Mesothelial cell of epicardium (in vitro differentiated cells): ENCODE data around the gene KIAA0319L. TPM values are rescaled to one million over a fixed set of nuclear protein-coding genes. Genes with fewer than 3 reads are reported as not detected.

Experiments used
- DNase-seq, 2 experiments: peaks; one replicate each; pipeline ENCODE4 v3.0.0; 2021; ENCODE audit warnings: low spot score in 2 of 2; ENCODE audit not compliant: unreplicated experiment in 2 of 2
- H3K27ac Mint-ChIP-seq: 2 replicates; pipeline ENCODE4 v1.8.0; 2021; ENCODE audit warnings: mixed read lengths
- H3K27me3 Mint-ChIP-seq: 2 replicates; pipeline ENCODE4 v1.8.0; 2021; ENCODE audit warnings: low read depth, mixed read lengths
- H3K36me3 Mint-ChIP-seq: 2 replicates; pipeline ENCODE4 v1.8.0; 2021; ENCODE audit warnings: mixed read lengths
- H3K4me1 Mint-ChIP-seq: 2 replicates; pipeline ENCODE4 v1.8.0; 2021; ENCODE audit warnings: mixed read lengths
- H3K4me3 Mint-ChIP-seq: 2 replicates; pipeline ENCODE4 v1.8.0; 2021; ENCODE audit warnings: mild to moderate bottlenecking, moderate library complexity, mixed read lengths
- H3K9me3 Mint-ChIP-seq: 2 replicates; pipeline ENCODE4 v1.8.0; 2021; ENCODE audit warnings: mixed read lengths
- total RNA-seq: library from RNA; stranded (reverse); gene quantifications from 3 replicates; pipeline ENCODE4 v1.2.1, GENCODE V29; 2021
- TF ChIP-seq, protein P1 (sequence below): fragments of 200-600 bp; sonication (generic); IDR thresholded peaks from one replicate; pipeline ENCODE4 v1.5.0; 2021; ENCODE audit warnings: antibody characterized with exemption; ENCODE audit not compliant: unreplicated experiment

Gene KIAA0319L
- total RNA-seq, 1 donor from 2014 or later: 72.5 TPM

GRCh38 chr1:35544976-35545375 is 12.2 kb downstream of the KIAA0319L start:
- Mint-ChIP-seq H3K36me3 (peaks cover 34% of the 10 kb centered on the region), H3K4me1 (peaks cover 24% of the 10 kb centered on the region), H3K4me3 (no peak overlapping the region), H3K27ac (no peak overlapping the region), H3K27me3 (no peaks in the 10 kb centered on the region), H3K9me3 (peaks cover 2% of the 10 kb centered on the region)
- DNase-seq: no peak
- TF ChIP-seq, protein P1, sequence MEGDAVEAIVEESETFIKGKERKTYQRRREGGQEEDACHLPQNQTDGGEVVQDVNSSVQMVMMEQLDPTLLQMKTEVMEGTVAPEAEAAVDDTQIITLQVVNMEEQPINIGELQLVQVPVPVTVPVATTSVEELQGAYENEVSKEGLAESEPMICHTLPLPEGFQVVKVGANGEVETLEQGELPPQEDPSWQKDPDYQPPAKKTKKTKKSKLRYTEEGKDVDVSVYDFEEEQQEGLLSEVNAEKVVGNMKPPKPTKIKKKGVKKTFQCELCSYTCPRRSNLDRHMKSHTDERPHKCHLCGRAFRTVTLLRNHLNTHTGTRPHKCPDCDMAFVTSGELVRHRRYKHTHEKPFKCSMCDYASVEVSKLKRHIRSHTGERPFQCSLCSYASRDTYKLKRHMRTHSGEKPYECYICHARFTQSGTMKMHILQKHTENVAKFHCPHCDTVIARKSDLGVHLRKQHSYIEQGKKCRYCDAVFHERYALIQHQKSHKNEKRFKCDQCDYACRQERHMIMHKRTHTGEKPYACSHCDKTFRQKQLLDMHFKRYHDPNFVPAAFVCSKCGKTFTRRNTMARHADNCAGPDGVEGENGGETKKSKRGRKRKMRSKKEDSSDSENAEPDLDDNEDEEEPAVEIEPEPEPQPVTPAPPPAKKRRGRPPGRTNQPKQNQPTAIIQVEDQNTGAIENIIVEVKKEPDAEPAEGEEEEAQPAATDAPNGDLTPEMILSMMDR: no peak

GRCh38 chr1:35539824-35540261 is 17.4 kb downstream of the KIAA0319L start:
- TF ChIP-seq, protein P1: no peak
- H3K36me3 Mint-ChIP-seq: peaks cover 6% of the 10 kb centered on the region
- H3K27me3 Mint-ChIP-seq: no peaks in the 10 kb centered on the region
- H3K9me3 Mint-ChIP-seq: no peaks in the 10 kb centered on the region
- H3K4me3 Mint-ChIP-seq: no peak overlapping the region
- H3K27ac Mint-ChIP-seq: no peak overlapping the region
- no peak for DNase-seq
- H3K4me1 Mint-ChIP-seq: peaks cover 52% of the 10 kb centered on the region

- Mint-ChIP-seq H3K4me3 (no peak overlapping the region), H3K27ac (no peak overlapping the region), H3K36me3 (peaks cover 6% of the 10 kb centered on the region), H3K4me1 (peaks cover 51% of the 10 kb centered on the region), H3K27me3 (no peaks in the 10 kb centered on the region), H3K9me3 (no peaks in the 10 kb centered on the region)
- TF ChIP-seq, protein P1: no peak
- DNase-seq: no peak
Measured at GRCh38 chr1:35539073-35539823, 18.0 kb downstream of the KIAA0319L start.

DNA sequence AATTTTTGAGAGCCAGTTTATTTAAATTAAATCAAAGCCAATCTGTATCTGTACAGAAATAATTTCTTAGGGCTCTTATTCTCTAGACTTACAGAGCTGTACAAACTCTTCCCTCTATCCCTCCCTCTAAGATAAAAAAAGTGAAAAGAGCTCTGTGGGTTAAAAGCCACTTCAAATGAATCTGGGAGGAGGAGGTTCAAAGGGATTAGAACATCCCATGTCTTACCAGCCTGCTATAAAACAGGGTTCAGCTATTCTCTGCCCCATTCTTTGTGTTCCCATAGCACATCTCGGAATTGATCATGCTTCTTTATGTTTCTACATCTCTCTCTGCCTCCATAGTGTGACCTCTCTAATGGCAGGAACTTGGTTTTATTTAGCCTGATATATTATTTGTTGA is 19.4 kb downstream of the KIAA0319L start:
- DNase-seq: no peak
- H3K9me3 Mint-ChIP-seq: no peaks in the 10 kb centered on the region
- no peaks in the 10 kb centered on the region for H3K27me3 Mint-ChIP-seq
- H3K4me3 Mint-ChIP-seq: no peak overlapping the region
- TF ChIP-seq, protein P1: no peak
- peaks cover 6% of the 10 kb centered on the region for H3K36me3 Mint-ChIP-seq
- peaks cover 57% of the 10 kb centered on the region for H3K4me1 Mint-ChIP-seq
- peak overlapping the region; percentile 12 for H3K27ac Mint-ChIP-seq

DNA sequence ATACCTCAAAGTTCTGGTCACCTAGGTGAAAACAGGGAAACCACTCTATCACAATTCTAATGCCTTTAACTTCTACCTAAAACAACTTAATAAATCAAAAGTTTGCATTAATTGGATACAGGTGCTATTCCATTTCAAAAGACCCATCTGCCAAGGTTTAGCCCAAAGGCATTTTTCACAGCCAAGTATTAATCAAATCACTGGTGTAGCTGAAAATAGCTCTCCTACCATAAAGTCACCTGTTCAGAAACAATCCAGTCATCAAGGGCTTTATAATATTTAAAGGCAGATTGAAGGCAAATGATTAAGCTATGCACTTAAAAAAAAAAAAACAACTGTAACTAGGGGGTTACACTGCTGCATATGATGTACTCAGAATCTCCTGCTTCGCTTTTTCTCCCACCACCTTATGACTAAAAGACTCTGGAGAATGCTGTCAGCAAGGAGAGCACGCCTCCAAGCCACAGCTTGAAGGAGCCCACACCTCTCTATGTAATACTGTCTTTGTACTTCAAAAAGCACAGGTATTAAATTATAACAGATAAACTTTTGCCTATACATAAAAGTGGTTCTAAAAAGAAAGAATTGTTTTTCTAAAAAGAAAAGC is 20.5 kb downstream of the KIAA0319L start:
- TF ChIP-seq, protein P1: no peak

More for the DNA sequence above, 20.5 kb downstream of the KIAA0319L start:
- Mint-ChIP-seq H3K4me1 (peaks cover 55% of the 10 kb centered on the region), H3K36me3 (peaks cover 7% of the 10 kb centered on the region), H3K27me3 (no peaks in the 10 kb centered on the region), H3K27ac (peak overlapping the region; percentile 47), H3K4me3 (no peak overlapping the region), H3K9me3 (no peaks in the 10 kb centered on the region)
- DNase-seq: no peak
